GM12892 (cell line): ENCODE results near the gene SP100.

Experiments
- POLR2A ChIP-seq: IDR thresholded peaks from 2 replicates; pipeline ENCODE4 v1.6.1; 2011; ENCODE audit warnings: low read depth, low read length, control low read depth
- POLR2AphosphoS5 ChIP-seq: IDR thresholded peaks from 2 replicates; pipeline ENCODE4 v1.6.1; 2011; ENCODE audit warnings: low read depth, low read length, control low read depth
- TAF1 ChIP-seq: IDR thresholded peaks from 2 replicates; pipeline ENCODE4 v1.6.1; 2011; ENCODE audit warnings: low read depth, mild to moderate bottlenecking, control low read depth, low read length, borderline replicate concordance

- TF ChIP-seq POLR2A (no peak), TAF1 (no peak), POLR2AphosphoS5 (no peak)
Observed at GRCh38 chr2:230382108-230382507, 33.9 kb upstream of the SP100 start.
